Hepatocyte (in vitro differentiated cells): ENCODE results near the gene SIGLEC7.

Experiments used
- EZH2 ChIP-seq: fragments of 200-600 bp; sonication (generic); IDR thresholded peaks from 2 replicates; pipeline ENCODE4 v1.6.1; 2016; ENCODE audit warnings: antibody characterized with exemption, mild to moderate bottlenecking, borderline replicate concordance
- TF ChIP-seq, protein P1 (sequence below): fragments of 200-600 bp; sonication (generic); IDR thresholded peaks from 2 replicates; pipeline ENCODE4 v1.5.1; 2016; ENCODE audit warnings: antibody characterized with exemption, mild to moderate bottlenecking; ENCODE audit not compliant: poor library complexity

DNA sequence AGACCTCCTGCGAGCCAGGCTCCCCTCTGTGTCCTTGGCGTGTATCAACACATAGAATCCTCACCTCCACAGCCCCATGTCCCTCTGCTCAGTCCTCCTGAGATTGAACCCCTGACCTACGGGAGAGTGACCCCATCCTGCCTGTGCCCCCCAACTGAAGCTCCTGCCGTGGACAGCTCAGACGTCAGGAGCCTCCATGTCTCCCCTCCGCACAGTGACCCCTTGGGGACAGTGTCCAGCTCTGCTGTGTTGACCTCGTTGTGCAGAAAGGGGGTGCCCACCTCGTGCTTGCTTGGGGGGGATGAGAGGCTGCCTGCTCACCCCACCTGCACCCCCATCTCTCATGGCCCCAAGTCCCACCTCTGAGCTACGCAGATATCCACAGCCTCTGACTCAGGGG is 17.9 kb upstream of the SIGLEC7 start:
- TF ChIP-seq, protein P1, sequence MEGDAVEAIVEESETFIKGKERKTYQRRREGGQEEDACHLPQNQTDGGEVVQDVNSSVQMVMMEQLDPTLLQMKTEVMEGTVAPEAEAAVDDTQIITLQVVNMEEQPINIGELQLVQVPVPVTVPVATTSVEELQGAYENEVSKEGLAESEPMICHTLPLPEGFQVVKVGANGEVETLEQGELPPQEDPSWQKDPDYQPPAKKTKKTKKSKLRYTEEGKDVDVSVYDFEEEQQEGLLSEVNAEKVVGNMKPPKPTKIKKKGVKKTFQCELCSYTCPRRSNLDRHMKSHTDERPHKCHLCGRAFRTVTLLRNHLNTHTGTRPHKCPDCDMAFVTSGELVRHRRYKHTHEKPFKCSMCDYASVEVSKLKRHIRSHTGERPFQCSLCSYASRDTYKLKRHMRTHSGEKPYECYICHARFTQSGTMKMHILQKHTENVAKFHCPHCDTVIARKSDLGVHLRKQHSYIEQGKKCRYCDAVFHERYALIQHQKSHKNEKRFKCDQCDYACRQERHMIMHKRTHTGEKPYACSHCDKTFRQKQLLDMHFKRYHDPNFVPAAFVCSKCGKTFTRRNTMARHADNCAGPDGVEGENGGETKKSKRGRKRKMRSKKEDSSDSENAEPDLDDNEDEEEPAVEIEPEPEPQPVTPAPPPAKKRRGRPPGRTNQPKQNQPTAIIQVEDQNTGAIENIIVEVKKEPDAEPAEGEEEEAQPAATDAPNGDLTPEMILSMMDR, result no peak
- TF ChIP-seq EZH2, result no peak
